Ramos (cell line): Measurements from ENCODE around the gene SRL.
"Not testable (repeated sequence)": the region's sequence is repeated elsewhere in the genome, so short reads cannot be mapped to it uniquely, and the experiment has no call there.

Experiments
- in situ Hi-C: fragments of 300-500 bp; cut with MboI; formaldehyde crosslinking; loops from one replicate; pipeline ENCODE4 v1.14.3; 2022; ENCODE audit warnings: low sequenced_read_pairs; ENCODE audit not compliant: unreplicated experiment

The SRL gene

GRCh38 chr16:4231886-4232285 lies 10.0 kb downstream of the SRL start:
- in situ Hi-C loops = no loop called here

GRCh38 chr16:4231367-4231766 lies 10.5 kb downstream of the SRL start:
- in situ Hi-C loops = no loop called here

GRCh38 chr16:4227040-4227332 lies 14.9 kb downstream of the SRL start:
- in situ Hi-C loops = no loop called here

GRCh38 chr16:4226251-4227039 lies 15.4 kb downstream of the SRL start:
- in situ Hi-C loops = no loop called here

- in situ Hi-C loops = no loop called here
Observed at GRCh38 chr16:4225075-4225474, 16.8 kb downstream of the SRL start.

GRCh38 chr16:4220358-4220757 lies 21.5 kb downstream of the SRL start:
- in situ Hi-C loops = no loop called here

GRCh38 chr16:4218202-4218601 lies 23.7 kb downstream of the SRL start:
- in situ Hi-C loops = no loop called here

GRCh38 chr16:4217204-4218131 lies 24.4 kb downstream of the SRL start:
- in situ Hi-C loops = no loop called here

GRCh38 chr16:4216596-4216995 lies 25.3 kb downstream of the SRL start:
- in situ Hi-C loops = no loop called here

GRCh38 chr16:4215106-4215505 lies 26.8 kb downstream of the SRL start:
- in situ Hi-C loops = no loop called here

GRCh38 chr16:4214215-4214621 lies 27.7 kb downstream of the SRL start:
- in situ Hi-C loops = no loop called here

- in situ Hi-C loops = no loop called here
Observed at GRCh38 chr16:4213737-4214136, 28.1 kb downstream of the SRL start.

GRCh38 chr16:4212934-4213296 lies 29.0 kb downstream of the SRL start:
- in situ Hi-C loops = no loop called here

GRCh38 chr16:4212211-4212933 lies 29.5 kb downstream of the SRL start:
- in situ Hi-C loops = no loop called here

GRCh38 chr16:4211445-4212210 lies 30.3 kb downstream of the SRL start:
- in situ Hi-C loops = not testable (repeated sequence)

- in situ Hi-C loops = no loop called here
Observed at GRCh38 chr16:4209666-4210065, 32.2 kb downstream of the SRL start.

GRCh38 chr16:4208341-4208751 lies 33.5 kb downstream of the SRL start:
- in situ Hi-C loops = no loop called here

GRCh38 chr16:4207683-4208340 lies 34.1 kb downstream of the SRL start:
- in situ Hi-C loops = no loop called here

GRCh38 chr16:4207229-4207628 lies 34.7 kb downstream of the SRL start:
- in situ Hi-C loops = no loop called here

GRCh38 chr16:4206680-4207079 lies 35.2 kb downstream of the SRL start:
- in situ Hi-C loops = no loop called here
